Measurements from ENCODE around the gene UBE2L5.

The UBE2L5 gene

DNA sequence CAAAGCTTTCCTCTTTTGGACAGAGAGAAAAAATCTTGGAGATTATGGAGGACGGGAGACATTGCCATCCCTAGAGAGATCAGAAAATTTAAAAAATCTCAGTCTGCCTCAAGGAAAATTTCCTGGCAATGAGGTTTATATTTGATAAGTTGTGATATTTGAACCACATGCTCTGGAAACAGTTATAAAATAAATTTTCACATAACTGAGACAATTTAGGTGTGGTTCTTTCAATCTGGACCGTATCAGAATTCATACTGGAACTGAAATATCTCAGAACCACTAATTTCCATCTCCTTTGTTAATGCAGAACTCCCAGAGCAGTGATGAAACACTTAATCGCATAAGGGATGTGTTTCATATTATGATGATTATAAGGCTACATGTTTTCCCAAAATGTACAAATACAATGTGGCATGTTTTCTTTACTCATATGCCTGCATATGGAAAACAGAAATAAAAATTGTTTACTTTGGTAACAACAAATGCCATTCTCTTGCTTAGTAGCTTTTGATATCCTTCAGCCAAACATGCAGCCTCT, 13.7 kb downstream of the UBE2L5 start:
- H3K4me1 ChIP-seq (ENCODE audit: control insufficient read depth, insufficient read depth, low read length) = 0 out of 2 replicates have a peak, but pooled peaks cover 2% of the 10 kb centered on the region
- CTCF ChIA-PET = interaction anchor here (1.0 kb wide), 1 partner anchor 303 kb away, joined by 8 read pairs; no protein-coding TSS in a partner anchor
- no peak overlapping the region for H3K4me3 ChIP-seq (ENCODE audit: low read depth, low read length)
- no peaks in the 10 kb centered on the region for H3K36me3 ChIP-seq (ENCODE audit: control insufficient read depth in 2 of 2, insufficient read depth in 1 of 2, low read length in 2 of 2)
- no peak overlapping the region for H3K27ac ChIP-seq (ENCODE audit: extremely low read depth, low read depth, low read length)
- POLR2A ChIA-PET = no interaction called here
- H3K9me3 ChIP-seq (ENCODE audit: control insufficient read depth, insufficient read depth, low read depth, low read length) = no peaks in the 10 kb centered on the region
- TF ChIP-seq ZNF10 (tag by site-specific recombination; IDR thresholded peaks at IDR 0.05) (no peak), ZNF701 (tag by site-specific recombination; IDR thresholded peaks at IDR 0.05) (no peak), ZNF223 (tag by site-specific recombination; IDR thresholded peaks at IDR 0.05) (no peak), ZNF146 (tag by site-specific recombination; IDR thresholded peaks at IDR 0.05) (no peak), ZNF600 (tag by site-specific recombination; IDR thresholded peaks at IDR 0.05) (no peak), ZNF843 (tag by site-specific recombination; IDR thresholded peaks at IDR 0.05) (no peak), ZNF391 (tag by site-specific recombination; IDR thresholded peaks at IDR 0.05; ENCODE audit: borderline replicate concordance, low read depth) (no peak), BCL11B (tag by site-specific recombination; IDR thresholded peaks at IDR 0.05; ENCODE audit: low read depth) (no peak), ZNF660 (tag by site-specific recombination; IDR thresholded peaks at IDR 0.05) (no peak), HOXD13 (CRISPR knock-in tag; IDR thresholded peaks at IDR 0.05; ENCODE audit: borderline replicate concordance) (no peak)
- TF ChIP-seq, protein P1, sequence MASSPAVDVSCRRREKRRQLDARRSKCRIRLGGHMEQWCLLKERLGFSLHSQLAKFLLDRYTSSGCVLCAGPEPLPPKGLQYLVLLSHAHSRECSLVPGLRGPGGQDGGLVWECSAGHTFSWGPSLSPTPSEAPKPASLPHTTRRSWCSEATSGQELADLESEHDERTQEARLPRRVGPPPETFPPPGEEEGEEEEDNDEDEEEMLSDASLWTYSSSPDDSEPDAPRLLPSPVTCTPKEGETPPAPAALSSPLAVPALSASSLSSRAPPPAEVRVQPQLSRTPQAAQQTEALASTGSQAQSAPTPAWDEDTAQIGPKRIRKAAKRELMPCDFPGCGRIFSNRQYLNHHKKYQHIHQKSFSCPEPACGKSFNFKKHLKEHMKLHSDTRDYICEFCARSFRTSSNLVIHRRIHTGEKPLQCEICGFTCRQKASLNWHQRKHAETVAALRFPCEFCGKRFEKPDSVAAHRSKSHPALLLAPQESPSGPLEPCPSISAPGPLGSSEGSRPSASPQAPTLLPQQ (tag by site-specific recombination; IDR thresholded peaks at IDR 0.05) = no peak
- TF ChIP-seq, protein P2, sequence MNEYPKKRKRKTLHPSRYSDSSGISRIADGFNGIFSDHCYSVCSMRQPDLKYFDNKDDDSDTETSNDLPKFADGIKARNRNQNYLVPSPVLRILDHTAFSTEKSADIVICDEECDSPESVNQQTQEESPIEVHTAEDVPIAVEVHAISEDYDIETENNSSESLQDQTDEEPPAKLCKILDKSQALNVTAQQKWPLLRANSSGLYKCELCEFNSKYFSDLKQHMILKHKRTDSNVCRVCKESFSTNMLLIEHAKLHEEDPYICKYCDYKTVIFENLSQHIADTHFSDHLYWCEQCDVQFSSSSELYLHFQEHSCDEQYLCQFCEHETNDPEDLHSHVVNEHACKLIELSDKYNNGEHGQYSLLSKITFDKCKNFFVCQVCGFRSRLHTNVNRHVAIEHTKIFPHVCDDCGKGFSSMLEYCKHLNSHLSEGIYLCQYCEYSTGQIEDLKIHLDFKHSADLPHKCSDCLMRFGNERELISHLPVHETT (tag by site-specific recombination; IDR thresholded peaks at IDR 0.05) = no peak

DNA sequence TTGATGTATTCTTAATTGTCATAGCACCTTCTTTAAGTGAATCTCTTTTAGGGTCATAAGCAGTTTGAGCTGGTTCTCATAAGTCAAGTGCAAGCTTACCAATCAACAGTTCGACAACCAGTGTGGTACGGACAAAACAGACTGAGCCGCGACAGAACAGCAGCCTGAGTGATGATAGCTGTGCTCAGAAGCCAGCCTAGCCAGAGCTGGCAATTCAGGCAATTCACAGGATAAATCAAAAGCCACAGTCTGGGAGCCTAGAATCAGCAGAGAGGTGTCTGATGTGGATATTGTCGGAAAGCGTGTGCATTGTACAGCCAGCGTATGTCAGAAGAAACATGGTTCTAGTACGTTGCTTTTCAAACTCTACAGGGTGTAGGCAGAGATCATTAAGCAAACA, 14.9 kb downstream of the UBE2L5 start:
- Histone ChIP-seq H3K4me1 (ENCODE audit: control insufficient read depth, insufficient read depth, low read length) (no peaks in the 10 kb centered on the region), H3K9me3 (ENCODE audit: control insufficient read depth, insufficient read depth, low read depth, low read length) (no peaks in the 10 kb centered on the region), H3K4me3 (ENCODE audit: low read depth, low read length) (no peak overlapping the region), H3K36me3 (ENCODE audit: control insufficient read depth in 2 of 2, insufficient read depth in 1 of 2, low read length in 2 of 2) (no peaks in the 10 kb centered on the region), H3K27ac (ENCODE audit: extremely low read depth, low read depth, low read length) (no peak overlapping the region)
- no peak for TF ChIP-seq ZNF768 (tag by site-specific recombination; IDR thresholded peaks at IDR 0.05)
- TF ChIP-seq ZNF548 (tag by site-specific recombination; IDR thresholded peaks at IDR 0.05) = no peak
- no peak for TF ChIP-seq ZNF24 (tag by site-specific recombination; IDR thresholded peaks at IDR 0.05)
- TF ChIP-seq, protein P3, sequence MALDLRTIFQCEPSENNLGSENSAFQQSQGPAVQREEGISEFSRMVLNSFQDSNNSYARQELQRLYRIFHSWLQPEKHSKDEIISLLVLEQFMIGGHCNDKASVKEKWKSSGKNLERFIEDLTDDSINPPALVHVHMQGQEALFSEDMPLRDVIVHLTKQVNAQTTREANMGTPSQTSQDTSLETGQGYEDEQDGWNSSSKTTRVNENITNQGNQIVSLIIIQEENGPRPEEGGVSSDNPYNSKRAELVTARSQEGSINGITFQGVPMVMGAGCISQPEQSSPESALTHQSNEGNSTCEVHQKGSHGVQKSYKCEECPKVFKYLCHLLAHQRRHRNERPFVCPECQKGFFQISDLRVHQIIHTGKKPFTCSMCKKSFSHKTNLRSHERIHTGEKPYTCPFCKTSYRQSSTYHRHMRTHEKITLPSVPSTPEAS (tag by site-specific recombination; IDR thresholded peaks at IDR 0.05) = no peak
- TF ChIP-seq, protein P4, sequence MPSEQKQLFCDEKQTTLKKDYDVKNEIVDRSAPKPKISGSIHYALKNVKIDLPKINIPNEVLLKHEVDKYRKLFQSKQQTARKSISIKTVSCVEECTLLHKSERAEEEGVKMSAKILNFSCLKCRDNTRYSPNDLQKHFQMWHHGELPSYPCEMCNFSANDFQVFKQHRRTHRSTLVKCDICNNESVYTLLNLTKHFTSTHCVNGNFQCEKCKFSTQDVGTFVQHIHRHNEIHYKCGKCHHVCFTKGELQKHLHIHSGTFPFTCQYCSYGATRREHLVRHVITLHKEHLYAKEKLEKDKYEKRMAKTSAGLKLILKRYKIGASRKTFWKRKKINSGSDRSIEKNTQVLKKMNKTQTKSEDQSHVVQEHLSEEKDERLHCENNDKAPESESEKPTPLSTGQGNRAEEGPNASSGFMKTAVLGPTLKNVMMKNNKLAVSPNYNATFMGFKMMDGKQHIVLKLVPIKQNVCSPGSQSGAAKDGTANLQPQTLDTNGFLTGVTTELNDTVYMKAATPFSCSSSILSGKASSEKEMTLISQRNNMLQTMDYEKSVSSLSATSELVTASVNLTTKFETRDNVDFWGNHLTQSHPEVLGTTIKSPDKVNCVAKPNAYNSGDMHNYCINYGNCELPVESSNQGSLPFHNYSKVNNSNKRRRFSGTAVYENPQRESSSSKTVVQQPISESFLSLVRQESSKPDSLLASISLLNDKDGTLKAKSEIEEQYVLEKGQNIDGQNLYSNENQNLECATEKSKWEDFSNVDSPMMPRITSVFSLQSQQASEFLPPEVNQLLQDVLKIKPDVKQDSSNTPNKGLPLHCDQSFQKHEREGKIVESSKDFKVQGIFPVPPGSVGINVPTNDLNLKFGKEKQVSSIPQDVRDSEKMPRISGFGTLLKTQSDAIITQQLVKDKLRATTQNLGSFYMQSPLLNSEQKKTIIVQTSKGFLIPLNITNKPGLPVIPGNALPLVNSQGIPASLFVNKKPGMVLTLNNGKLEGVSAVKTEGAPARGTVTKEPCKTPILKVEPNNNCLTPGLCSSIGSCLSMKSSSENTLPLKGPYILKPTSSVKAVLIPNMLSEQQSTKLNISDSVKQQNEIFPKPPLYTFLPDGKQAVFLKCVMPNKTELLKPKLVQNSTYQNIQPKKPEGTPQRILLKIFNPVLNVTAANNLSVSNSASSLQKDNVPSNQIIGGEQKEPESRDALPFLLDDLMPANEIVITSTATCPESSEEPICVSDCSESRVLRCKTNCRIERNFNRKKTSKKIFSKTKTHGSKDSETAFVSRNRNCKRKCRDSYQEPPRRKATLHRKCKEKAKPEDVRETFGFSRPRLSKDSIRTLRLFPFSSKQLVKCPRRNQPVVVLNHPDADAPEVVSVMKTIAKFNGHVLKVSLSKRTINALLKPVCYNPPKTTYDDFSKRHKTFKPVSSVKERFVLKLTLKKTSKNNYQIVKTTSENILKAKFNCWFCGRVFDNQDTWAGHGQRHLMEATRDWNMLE (tag by site-specific recombination; conservative IDR thresholded peaks at IDR 0.05; ENCODE audit: low read depth) = no peak
- no peak for TF ChIP-seq ZNF221 (tag by site-specific recombination; IDR thresholded peaks at IDR 0.05; ENCODE audit: borderline replicate concordance)
- no peak for TF ChIP-seq HOXC10 (CRISPR knock-in tag; IDR thresholded peaks at IDR 0.05)
- TF ChIP-seq, protein P5, sequence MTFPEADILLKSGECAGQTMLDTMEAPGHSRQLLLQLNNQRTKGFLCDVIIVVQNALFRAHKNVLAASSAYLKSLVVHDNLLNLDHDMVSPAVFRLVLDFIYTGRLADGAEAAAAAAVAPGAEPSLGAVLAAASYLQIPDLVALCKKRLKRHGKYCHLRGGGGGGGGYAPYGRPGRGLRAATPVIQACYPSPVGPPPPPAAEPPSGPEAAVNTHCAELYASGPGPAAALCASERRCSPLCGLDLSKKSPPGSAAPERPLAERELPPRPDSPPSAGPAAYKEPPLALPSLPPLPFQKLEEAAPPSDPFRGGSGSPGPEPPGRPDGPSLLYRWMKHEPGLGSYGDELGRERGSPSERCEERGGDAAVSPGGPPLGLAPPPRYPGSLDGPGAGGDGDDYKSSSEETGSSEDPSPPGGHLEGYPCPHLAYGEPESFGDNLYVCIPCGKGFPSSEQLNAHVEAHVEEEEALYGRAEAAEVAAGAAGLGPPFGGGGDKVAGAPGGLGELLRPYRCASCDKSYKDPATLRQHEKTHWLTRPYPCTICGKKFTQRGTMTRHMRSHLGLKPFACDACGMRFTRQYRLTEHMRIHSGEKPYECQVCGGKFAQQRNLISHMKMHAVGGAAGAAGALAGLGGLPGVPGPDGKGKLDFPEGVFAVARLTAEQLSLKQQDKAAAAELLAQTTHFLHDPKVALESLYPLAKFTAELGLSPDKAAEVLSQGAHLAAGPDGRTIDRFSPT (tag by site-specific recombination; IDR thresholded peaks at IDR 0.05) = no peak
- TF ChIP-seq ZNF664 (tag by site-specific recombination; IDR thresholded peaks at IDR 0.05) = no peak
- ChIA-PET POLR2A (no interaction called here), CTCF (interaction anchor here (1.0 kb wide), 1 partner anchor 305 kb away, joined by 8 read pairs; no protein-coding TSS in a partner anchor)
